ENCODE measurements around the gene PNKD.

PNKD gene

GRCh38 chr2:218332920-218333645, 62.8 kb downstream of the PNKD start:
- Histone ChIP-seq H3K4me2 (peak overlapping the region; percentile 64 to 98 (median 93)), H3K9ac (peak overlapping the region; percentile 41 to 85 (median 73)), H3K4me3 (peak overlapping the region in 7 of 10 experiments; percentile 12 to 64 (median 45); a peak in 13 of 20 replicates), H4K20me1 (no peaks in the 10 kb centered on the region), H3K4me1 (peaks cover 70 to 82% (median 73%) of the 10 kb centered on the region in 10 experiments), H3K27ac (peak overlapping the region; percentile 60 to 94 (median 83)), H3K36me3 (peaks cover 0 to 50% (median 0%) of the 10 kb centered on the region in 11 experiments; a peak in 6 of 22 replicates), H3K27me3 (no peaks in the 10 kb centered on the region), H3K9me3 (replicated peaks in 1 of 11) (0 out of 22 replicates have a peak, but pooled peaks cover 0 to 5% (median 0%) of the 10 kb centered on the region in 11 experiments)
- TF ChIP-seq Cebpa-rat (IDR thresholded peaks at IDR 0.05), result peak in 8 of 11 experiments; percentile 12 to 56 (median 41); a peak in 8 of 22 replicates

- Histone ChIP-seq H3K9ac (peak overlapping the region in 3 of 11 experiments; percentile 82 to 85 (median 84); a peak in 5 of 22 replicates), H3K4me1 (peaks cover 57 to 67% (median 58%) of the 10 kb centered on the region in 10 experiments), H3K36me3 (peaks cover 0 to 51% (median 0%) of the 10 kb centered on the region in 11 experiments; a peak in 6 of 22 replicates), H3K27ac (peak overlapping the region; percentile 60 to 94 (median 83); a peak in 19 of 22 replicates), H3K4me2 (peak overlapping the region; percentile 64 to 98 (median 93)), H3K27me3 (no peaks in the 10 kb centered on the region), H4K20me1 (no peaks in the 10 kb centered on the region; a peak in 1 of 22 replicates), H3K9me3 (replicated peaks in 1 of 11) (0 out of 22 replicates have a peak, but pooled peaks cover 0 to 5% (median 0%) of the 10 kb centered on the region in 11 experiments), H3K4me3 (no peak overlapping the region)
- TF ChIP-seq Cebpa-rat (IDR thresholded peaks at IDR 0.05), result no peak
Observed at GRCh38 chr2:218334531-218334930, 64.2 kb downstream of the PNKD start.

- no peak overlapping the region for H3K4me3 ChIP-seq
Observed at GRCh38 chr2:218340656-218341055, 70.3 kb downstream of the PNKD start.

GRCh38 chr2:218341381-218341780, 71.1 kb downstream of the PNKD start:
- Histone ChIP-seq H3K4me3 (no peak overlapping the region), H3K9ac (0 out of 22 replicates have a peak overlapping the region, but pooled peaks of 2 of the 11 experiments have one; percentile 12 to 37), H3K4me2 (peak overlapping the region in 4 of 11 experiments; percentile 15 to 23 (median 21); a peak in 3 of 22 replicates), H3K9me3 (replicated peaks in 1 of 11) (no peaks in the 10 kb centered on the region), H3K4me1 (peaks cover 0 to 14% (median 7%) of the 10 kb centered on the region in 10 experiments; a peak in 12 of 20 replicates), H4K20me1 (no peaks in the 10 kb centered on the region; a peak in 1 of 22 replicates), H3K36me3 (peaks cover 0 to 99% (median 0%) of the 10 kb centered on the region in 11 experiments; a peak in 10 of 22 replicates), H3K27me3 (no peaks in the 10 kb centered on the region), H3K27ac (0 out of 22 replicates have a peak overlapping the region, but pooled peaks of 1 of the 11 experiments have one; percentile 21)
- TF ChIP-seq Cebpa-rat (IDR thresholded peaks at IDR 0.05), result no peak

More at GRCh38 chr2:218340656-218341055, 70.3 kb downstream of the PNKD start:
- Histone ChIP-seq H3K27me3 (no peaks in the 10 kb centered on the region), H3K4me2 (no peak overlapping the region), H4K20me1 (no peaks in the 10 kb centered on the region; a peak in 1 of 22 replicates), H3K27ac (peak overlapping the region in 2 of 11 experiments; percentile 6 to 7; a peak in 2 of 22 replicates), H3K36me3 (peaks cover 0 to 94% (median 0%) of the 10 kb centered on the region in 11 experiments; a peak in 10 of 22 replicates), H3K9ac (0 out of 22 replicates have a peak overlapping the region, but pooled peaks of 1 of the 11 experiments have one; percentile 37), H3K4me1 (peaks cover 0 to 14% (median 10%) of the 10 kb centered on the region in 10 experiments; a peak in 14 of 20 replicates), H3K9me3 (replicated peaks in 1 of 11) (no peaks in the 10 kb centered on the region)
- TF ChIP-seq Cebpa-rat (IDR thresholded peaks at IDR 0.05), result no peak

GRCh38 chr2:218342837-218343236, 72.5 kb downstream of the PNKD start:
- Histone ChIP-seq H3K4me3 (no peak overlapping the region), H3K4me1 (peaks cover 0 to 14% (median 7%) of the 10 kb centered on the region in 10 experiments; a peak in 9 of 20 replicates), H3K36me3 (peaks cover 0 to 99% (median 0%) of the 10 kb centered on the region in 11 experiments; a peak in 10 of 22 replicates), H3K27me3 (no peaks in the 10 kb centered on the region), H4K20me1 (no peaks in the 10 kb centered on the region; a peak in 1 of 22 replicates), H3K9ac (no peak overlapping the region), H3K27ac (no peak overlapping the region), H3K4me2 (0 out of 22 replicates have a peak overlapping the region, but pooled peaks of 1 of the 11 experiments have one; percentile 6), H3K9me3 (replicated peaks in 1 of 11) (peaks cover 0 to 7% (median 0%) of the 10 kb centered on the region in 11 experiments; a peak in 2 of 22 replicates)
- no peak for TF ChIP-seq Cebpa-rat (IDR thresholded peaks at IDR 0.05)

GRCh38 chr2:218343591-218343990, 73.3 kb downstream of the PNKD start:
- H3K9me3 ChIP-seq (replicated peaks in 1 of 11), result peaks cover 0 to 8% (median under 1%) of the 10 kb centered on the region in 11 experiments; a peak in 5 of 22 replicates
- no peaks in the 10 kb centered on the region for H3K27me3 ChIP-seq
- H4K20me1 ChIP-seq, result no peaks in the 10 kb centered on the region; a peak in 1 of 22 replicates
- no peak overlapping the region for H3K27ac ChIP-seq
- no peak overlapping the region for H3K9ac ChIP-seq
- no peak for TF ChIP-seq Cebpa-rat (IDR thresholded peaks at IDR 0.05)
- H3K4me2 ChIP-seq, result 0 out of 22 replicates have a peak overlapping the region, but pooled peaks of 1 of the 11 experiments have one; percentile 6
- H3K4me1 ChIP-seq, result peaks cover 0 to 14% (median 7%) of the 10 kb centered on the region in 10 experiments; a peak in 9 of 20 replicates
- H3K36me3 ChIP-seq, result peaks cover 0 to 93% (median 0%) of the 10 kb centered on the region in 11 experiments; a peak in 10 of 22 replicates
- H3K4me3 ChIP-seq, result no peak overlapping the region

- peaks cover 0 to 14% (median 6%) of the 10 kb centered on the region in 11 experiments; a peak in 15 of 22 replicates for H3K9me3 ChIP-seq (replicated peaks in 1 of 11)
- H3K4me3 ChIP-seq, result no peak overlapping the region
- TF ChIP-seq Cebpa-rat (IDR thresholded peaks at IDR 0.05), result no peak
- H3K36me3 ChIP-seq, result peaks cover 0 to 87% (median 0%) of the 10 kb centered on the region in 11 experiments; a peak in 10 of 22 replicates
- H3K9ac ChIP-seq, result no peak overlapping the region
- H3K4me2 ChIP-seq, result no peak overlapping the region
- no peak overlapping the region for H3K27ac ChIP-seq
- H3K4me1 ChIP-seq, result peaks cover 0 to 14% (median 7%) of the 10 kb centered on the region in 10 experiments; a peak in 9 of 20 replicates
- H3K27me3 ChIP-seq, result no peaks in the 10 kb centered on the region
- H4K20me1 ChIP-seq, result no peaks in the 10 kb centered on the region; a peak in 1 of 22 replicates
Observed at GRCh38 chr2:218344090-218344754, 73.9 kb downstream of the PNKD start.

GRCh38 chr2:218344755-218345417, 74.6 kb downstream of the PNKD start:
- H3K9ac ChIP-seq, result no peak overlapping the region
- no peak for TF ChIP-seq Cebpa-rat (IDR thresholded peaks at IDR 0.05)

More at GRCh38 chr2:218344755-218345417, 74.6 kb downstream of the PNKD start:
- Histone ChIP-seq H3K27ac (no peak overlapping the region), H3K27me3 (no peaks in the 10 kb centered on the region), H3K4me1 (peaks cover 0 to 14% (median 7%) of the 10 kb centered on the region in 10 experiments; a peak in 9 of 20 replicates), H3K9me3 (replicated peaks in 1 of 11) (peaks cover 6 to 21% (median 13%) of the 10 kb centered on the region in 11 experiments; a peak in 20 of 22 replicates), H3K4me2 (no peak overlapping the region), H4K20me1 (no peaks in the 10 kb centered on the region; a peak in 1 of 22 replicates), H3K36me3 (peaks cover 0 to 80% (median 0%) of the 10 kb centered on the region in 11 experiments; a peak in 10 of 22 replicates), H3K4me3 (no peak overlapping the region)
